Neuronal stem cell (in vitro differentiated cells): ENCODE data around the gene DIPK1A.

Experiments
- DNase-seq: peaks from one replicate; pipeline ENCODE4 v3.0.0-alpha.2; 2013; ENCODE audit warnings: low spot score
- H2AFZ ChIP-seq: one replicate; pipeline ENCODE4 v1.6.1; 2013; ENCODE audit warnings: mild to moderate bottlenecking, low read length, inconsistent platforms
- H2AK5ac ChIP-seq: 2 replicates; pipeline ENCODE4 v1.6.1; 2013; ENCODE audit warnings: low read depth, mild to moderate bottlenecking, inconsistent platforms, low read length, moderate library complexity, mixed read lengths
- H2BK120ac ChIP-seq: 2 replicates; pipeline ENCODE4 v1.6.1; 2013; ENCODE audit warnings: low read depth, mild to moderate bottlenecking, inconsistent platforms, low read length, moderate library complexity, mixed read lengths
- H2BK12ac ChIP-seq: one replicate; pipeline ENCODE4 v1.6.1; 2013; ENCODE audit warnings: low read length, inconsistent platforms
- H2BK15ac ChIP-seq: 2 replicates; pipeline ENCODE4 v1.6.1; 2013; ENCODE audit warnings: mild to moderate bottlenecking, low read length, inconsistent platforms, mixed read lengths
- H2BK5ac ChIP-seq: one replicate; pipeline ENCODE4 v1.6.1; 2013; ENCODE audit warnings: inconsistent platforms, mild to moderate bottlenecking, low read length, moderate library complexity
- H3K14ac ChIP-seq: one replicate; pipeline ENCODE4 v1.6.1; 2013; ENCODE audit warnings: low read length, inconsistent platforms
- H3K18ac ChIP-seq: 2 replicates; pipeline ENCODE4 v1.6.1; 2013; ENCODE audit warnings: low read length, inconsistent platforms
- H3K23ac ChIP-seq: 2 replicates; pipeline ENCODE4 v1.6.1; 2013; ENCODE audit warnings: low read depth, mild to moderate bottlenecking, mixed read lengths, low read length, inconsistent platforms; ENCODE audit not compliant: poor library complexity
- H3K27ac ChIP-seq: replicated peaks from 3 replicates; pipeline ENCODE4 v1.5.1; 2013; ENCODE audit warnings: low read length, inconsistent platforms
- H3K27me3 ChIP-seq, 3 experiments: 2 replicates each; pipeline ENCODE4 v1.6.1; 2013; ENCODE audit warnings: low read length in 3 of 3, mild to moderate bottlenecking in 2 of 3, inconsistent platforms in 1 of 3, low read depth in 1 of 3, mixed read lengths in 1 of 3, moderate library complexity in 1 of 3; ENCODE audit not compliant: control insufficient read depth in 3 of 3, insufficient read depth in 3 of 3
- H3K36me3 ChIP-seq, 2 donors: replicated peaks in 1 of 2; 2 replicates each; pipeline ENCODE4 v1.6.1; 2013; ENCODE audit warnings: low read length in 2 of 2; ENCODE audit not compliant: control insufficient read depth in 2 of 2, insufficient read depth in 2 of 2
- H3K4ac ChIP-seq: 2 replicates; pipeline ENCODE4 v1.6.1; 2013; ENCODE audit warnings: inconsistent platforms, mild to moderate bottlenecking, low read length, moderate library complexity
- H3K4me1 ChIP-seq, 2 donors: 1 replicate in 1 of 2; 2 replicates in 1 of 2; pipeline ENCODE4 v1.6.1; 2013; ENCODE audit warnings: low read length in 2 of 2, low read depth in 1 of 2; ENCODE audit not compliant: control insufficient read depth in 2 of 2, insufficient read depth in 1 of 2
- H3K4me2 ChIP-seq: one replicate; pipeline ENCODE4 v1.6.1; 2013; ENCODE audit warnings: mild to moderate bottlenecking, low read length, inconsistent platforms; ENCODE audit not compliant: insufficient read depth, poor library complexity, severe bottlenecking
- H3K4me3 ChIP-seq, 2 donors: 2 replicates each; pipeline ENCODE4 v1.5.1; 2013; ENCODE audit warnings: low read length in 2 of 2, mild to moderate bottlenecking in 2 of 2, inconsistent platforms in 1 of 2, moderate library complexity in 1 of 2
- H3K79me1 ChIP-seq: one replicate; pipeline ENCODE4 v1.6.1; 2013; ENCODE audit warnings: low read depth, mild to moderate bottlenecking, inconsistent platforms, low read length, moderate library complexity
- H3K9ac ChIP-seq: one replicate; pipeline ENCODE4 v1.6.1; 2013; ENCODE audit warnings: mild to moderate bottlenecking, low read depth, low read length, inconsistent platforms; ENCODE audit not compliant: poor library complexity
- H3K9me3 ChIP-seq, 2 donors: replicated peaks in 1 of 2; 2 replicates each; pipeline versions ENCODE3 to v1.6.1; 2013; ENCODE audit warnings: low read length in 2 of 2, mild to moderate bottlenecking in 2 of 2, inconsistent platforms in 1 of 2, low read depth in 1 of 2, mixed read lengths in 1 of 2, moderate library complexity in 1 of 2; ENCODE audit not compliant: control insufficient read depth in 2 of 2, insufficient read depth in 1 of 2
- H4K8ac ChIP-seq: one replicate; pipeline ENCODE4 v1.6.1; 2013; ENCODE audit warnings: low read depth, mild to moderate bottlenecking, inconsistent platforms, low read length, moderate library complexity
- H4K91ac ChIP-seq: one replicate; pipeline ENCODE4 v1.6.1; 2013; ENCODE audit warnings: low read length, low read depth, mild to moderate bottlenecking, inconsistent platforms; ENCODE audit not compliant: poor library complexity
- WGBS, 2 donors: extraction: QIAGEN DNeasy Blood & Tissue Kit; methylation state at CpG; one replicate each; pipeline ENCODE4 v1.1.7; 2013; ENCODE audit warnings: missing lambda C conversion rate in 2 of 2, mixed read lengths in 1 of 2; ENCODE audit not compliant: insufficient read length in 2 of 2, insufficient replicate concordance in 1 of 2; ENCODE audit errors: extremely low coverage in 2 of 2; 5-methylcytosine and 5-hydroxymethylcytosine counted together

Gene DIPK1A

GRCh38 chr1:92968138-92969032 is 7.1 kb upstream of the DIPK1A start:
- H3K14ac ChIP-seq: no peak overlapping the region
- H4K91ac ChIP-seq: no peak overlapping the region
- H3K27me3 ChIP-seq: peaks cover 0 to 36% (median 0%) of the 10 kb centered on the region in 3 experiments
- H3K36me3 ChIP-seq: no peaks in the 10 kb centered on the region
- H2BK15ac ChIP-seq: no peak overlapping the region
- H3K9ac ChIP-seq: no peak overlapping the region
- H3K79me1 ChIP-seq: no peaks in the 10 kb centered on the region
- no peak overlapping the region for H3K18ac ChIP-seq
- no peak overlapping the region for H2BK12ac ChIP-seq
- no peak overlapping the region for H2AFZ ChIP-seq
- no CpG with 5 or more reads among the region's 2 CpGs for WGBS, 2 donors
- H4K8ac ChIP-seq: no peak overlapping the region
- no peak overlapping the region for H3K23ac ChIP-seq
- H3K4me1 ChIP-seq: no peaks in the 10 kb centered on the region
- no peak overlapping the region for H3K27ac ChIP-seq
- DNase-seq: no peak
- no peak overlapping the region for H2BK5ac ChIP-seq
- no peak overlapping the region for H2AK5ac ChIP-seq
- no peak overlapping the region for H3K4me3 ChIP-seq
- no peak overlapping the region for H2BK120ac ChIP-seq
- no peak overlapping the region for H3K4ac ChIP-seq
- no peak overlapping the region for H3K4me2 ChIP-seq
- no peaks in the 10 kb centered on the region for H3K9me3 ChIP-seq

- DNase-seq: no peak
- no peak overlapping the region for H3K18ac ChIP-seq
- no peak overlapping the region for H3K4me3 ChIP-seq
- no peaks in the 10 kb centered on the region for H3K36me3 ChIP-seq
- H2BK15ac ChIP-seq: no peak overlapping the region
- H4K8ac ChIP-seq: no peak overlapping the region
- H3K23ac ChIP-seq: no peak overlapping the region
- no peak overlapping the region for H2BK12ac ChIP-seq
- no peak overlapping the region for H3K27ac ChIP-seq
- no peak overlapping the region for H2AK5ac ChIP-seq
- H3K79me1 ChIP-seq: no peaks in the 10 kb centered on the region
- no peak overlapping the region for H3K14ac ChIP-seq
- no CpG with 5 or more reads among the region's 3 CpGs for WGBS, 2 donors
- H3K4ac ChIP-seq: no peak overlapping the region
- H4K91ac ChIP-seq: no peak overlapping the region
- no peak overlapping the region for H2AFZ ChIP-seq
- H3K4me1 ChIP-seq: peaks cover 0 to 2% of the 10 kb centered on the region in 2 donors
- no peak overlapping the region for H2BK120ac ChIP-seq
- H3K9me3 ChIP-seq: no peaks in the 10 kb centered on the region
- H3K4me2 ChIP-seq: no peak overlapping the region
- H3K9ac ChIP-seq: no peak overlapping the region
- peaks cover 0 to 46% (median 0%) of the 10 kb centered on the region in 3 experiments for H3K27me3 ChIP-seq
- H2BK5ac ChIP-seq: no peak overlapping the region
These were observed 3.7 kb upstream of the DIPK1A start for GRCh38 chr1:92964998-92965397.

DNA sequence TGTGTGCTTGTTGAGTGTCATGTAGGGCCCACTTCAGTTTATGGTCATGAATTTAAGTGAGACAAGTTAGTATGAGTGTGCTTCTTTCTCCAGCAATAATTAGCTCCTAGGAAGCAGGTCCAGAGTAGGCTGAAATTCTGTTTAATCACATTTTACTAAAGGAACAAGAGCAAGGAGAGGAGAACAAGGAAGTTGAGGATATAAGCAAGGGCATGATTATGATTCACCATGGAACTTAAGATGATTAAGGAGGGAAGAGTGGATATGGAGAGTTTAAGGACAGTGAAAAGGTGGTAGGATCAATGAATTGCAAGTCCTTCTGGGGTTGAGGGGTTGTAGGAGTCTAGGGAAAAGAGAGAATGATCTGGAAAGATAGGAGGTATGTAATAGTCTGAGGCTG is 3.1 kb upstream of the DIPK1A start:
- Histone ChIP-seq H3K4me1 (peaks cover 0 to 2% of the 10 kb centered on the region in 2 donors), H3K14ac (no peak overlapping the region), H3K9ac (no peak overlapping the region), H3K9me3 (no peaks in the 10 kb centered on the region), H3K18ac (no peak overlapping the region), H4K8ac (no peak overlapping the region), H3K27me3 (peaks cover 0 to 47% (median 0%) of the 10 kb centered on the region in 3 experiments), H2BK15ac (no peak overlapping the region), H3K23ac (no peak overlapping the region), H3K79me1 (no peaks in the 10 kb centered on the region), H3K36me3 (no peaks in the 10 kb centered on the region), H4K91ac (no peak overlapping the region), H2BK12ac (no peak overlapping the region), H2AK5ac (no peak overlapping the region), H2BK5ac (no peak overlapping the region), H3K4me2 (no peak overlapping the region), H3K4ac (no peak overlapping the region), H3K27ac (no peak overlapping the region), H2BK120ac (no peak overlapping the region), H3K4me3 (no peak overlapping the region), H2AFZ (no peak overlapping the region)
- no peak for DNase-seq

GRCh38 chr1:92961896-92962752 is 862 bp upstream of the DIPK1A start:
- Histone ChIP-seq H3K23ac (peak overlapping the region; percentile 86), H3K4me3 (peak overlapping the region; percentile 80 to 91), H3K9ac (peak overlapping the region; percentile 93), H3K14ac (no peak overlapping the region), H3K79me1 (no peaks in the 10 kb centered on the region), H3K4me2 (peak overlapping the region; percentile 85), H4K91ac (peak overlapping the region; percentile 38), H3K18ac (peak overlapping the region; percentile 97), H2BK120ac (peak overlapping the region; percentile 32), H2BK12ac (no peak overlapping the region), H3K4me1 (peaks cover 0 to 2% of the 10 kb centered on the region in 2 donors), H2BK5ac (peak overlapping the region; percentile 69), H2BK15ac (peak overlapping the region; percentile 62), H3K27me3 (peaks cover 0 to 60% (median 0%) of the 10 kb centered on the region in 3 experiments), H3K27ac (peak overlapping the region; percentile 64), H3K9me3 (no peaks in the 10 kb centered on the region), H4K8ac (no peak overlapping the region), H3K4ac (no peak overlapping the region), H3K36me3 (no peaks in the 10 kb centered on the region), H2AFZ (peak overlapping the region; percentile 99), H2AK5ac (peak overlapping the region; percentile 40)
- DNase-seq: peak; percentile 15
- WGBS, 2 donors: no CpG with 5 or more reads among the region's 32 CpGs
